Mammary epithelial cell (primary cell): ENCODE data around the gene PELI2.

Experiments used
- EZH2 ChIP-seq: IDR thresholded peaks from 2 replicates; pipeline ENCODE4 v1.6.1; 2012; ENCODE audit warnings: low read length, inconsistent platforms, borderline replicate concordance
- TF ChIP-seq, protein P1 (sequence below), 2 donors: IDR thresholded peaks in 1 of 2; conservative IDR thresholded peaks in 1 of 2; 2 replicates each; pipeline ENCODE4 v1.5.1; 2011 to 2012; ENCODE audit warnings: inconsistent platforms in 2 of 2, low read length in 2 of 2, mild to moderate bottlenecking in 2 of 2, control low read depth in 1 of 2, low read depth in 1 of 2; ENCODE audit not compliant: insufficient read depth in 1 of 2; ENCODE audit errors: extremely low read depth in 1 of 2

DNA sequence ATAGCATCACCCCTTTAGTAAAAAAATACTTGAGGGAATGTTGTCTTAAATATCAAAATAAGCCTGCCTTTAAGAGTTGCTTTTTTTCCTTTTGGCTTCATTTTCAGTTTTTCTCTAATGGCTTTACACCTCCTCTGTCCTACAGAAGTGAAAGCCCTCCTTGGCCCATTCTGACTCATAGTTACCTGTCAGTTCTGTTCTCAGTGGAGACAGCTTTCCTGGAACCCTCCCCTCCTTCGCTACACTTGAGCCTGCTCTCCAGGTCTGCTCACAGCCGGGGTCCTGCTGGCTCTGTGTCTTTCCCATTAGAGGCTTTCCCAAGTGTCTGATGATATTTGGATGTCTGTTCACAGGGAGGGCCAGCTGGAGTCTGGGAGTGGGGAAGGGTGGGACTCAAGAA lies 84.0 kb downstream of the PELI2 start:
- TF ChIP-seq, protein P1, sequence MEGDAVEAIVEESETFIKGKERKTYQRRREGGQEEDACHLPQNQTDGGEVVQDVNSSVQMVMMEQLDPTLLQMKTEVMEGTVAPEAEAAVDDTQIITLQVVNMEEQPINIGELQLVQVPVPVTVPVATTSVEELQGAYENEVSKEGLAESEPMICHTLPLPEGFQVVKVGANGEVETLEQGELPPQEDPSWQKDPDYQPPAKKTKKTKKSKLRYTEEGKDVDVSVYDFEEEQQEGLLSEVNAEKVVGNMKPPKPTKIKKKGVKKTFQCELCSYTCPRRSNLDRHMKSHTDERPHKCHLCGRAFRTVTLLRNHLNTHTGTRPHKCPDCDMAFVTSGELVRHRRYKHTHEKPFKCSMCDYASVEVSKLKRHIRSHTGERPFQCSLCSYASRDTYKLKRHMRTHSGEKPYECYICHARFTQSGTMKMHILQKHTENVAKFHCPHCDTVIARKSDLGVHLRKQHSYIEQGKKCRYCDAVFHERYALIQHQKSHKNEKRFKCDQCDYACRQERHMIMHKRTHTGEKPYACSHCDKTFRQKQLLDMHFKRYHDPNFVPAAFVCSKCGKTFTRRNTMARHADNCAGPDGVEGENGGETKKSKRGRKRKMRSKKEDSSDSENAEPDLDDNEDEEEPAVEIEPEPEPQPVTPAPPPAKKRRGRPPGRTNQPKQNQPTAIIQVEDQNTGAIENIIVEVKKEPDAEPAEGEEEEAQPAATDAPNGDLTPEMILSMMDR (conservative IDR thresholded peaks at IDR 0.05 in 1 of 2, IDR thresholded peaks at IDR 0.05 in 1 of 2; ENCODE audit: extremely low read depth in 1 of 2, insufficient read depth in 1 of 2, low read depth in 1 of 2, low read length in 2 of 2) = no peak
- TF ChIP-seq EZH2 = no peak
